ENCODE data around the gene ZBTB16. TPM values are rescaled to one million over a fixed set of nuclear protein-coding genes. Genes with fewer than 3 reads are reported as not detected.

Gene ZBTB16
- total RNA-seq, 1 donor from 2014 or later, result not detected

- H3K4me1 Mint-ChIP-seq, result peaks cover 39% of the 10 kb centered on the region
Measured at GRCh38 chr11:114284021-114284420, 224.5 kb downstream of the ZBTB16 start.

GRCh38 chr11:114284914-114285313 lies 225.4 kb downstream of the ZBTB16 start:
- no peak for DNase-seq (ENCODE audit: low spot score in 2 of 2, unreplicated experiment in 2 of 2)
- H3K4me1 Mint-ChIP-seq, result peaks cover 41% of the 10 kb centered on the region
- no peaks in the 10 kb centered on the region for H3K36me3 Mint-ChIP-seq
- H3K27ac Mint-ChIP-seq, result no peak overlapping the region
- TF ChIP-seq CTCF (IDR thresholded peaks at IDR 0.05; ENCODE audit: unreplicated experiment), result no peak
- no peak overlapping the region for H3K4me3 Mint-ChIP-seq
- H3K9me3 Mint-ChIP-seq, result no peaks in the 10 kb centered on the region
- peaks cover under 1% of the 10 kb centered on the region for H3K27me3 Mint-ChIP-seq (ENCODE audit: low read depth)

More at GRCh38 chr11:114284021-114284420, 224.5 kb downstream of the ZBTB16 start:
- no peak for DNase-seq (ENCODE audit: low spot score in 2 of 2, unreplicated experiment in 2 of 2)
- Mint-ChIP-seq H3K27me3 (ENCODE audit: low read depth) (peaks cover 9% of the 10 kb centered on the region), H3K27ac (no peak overlapping the region), H3K9me3 (no peaks in the 10 kb centered on the region), H3K4me3 (no peak overlapping the region), H3K36me3 (no peaks in the 10 kb centered on the region)
- TF ChIP-seq CTCF (IDR thresholded peaks at IDR 0.05; ENCODE audit: unreplicated experiment), result no peak

GRCh38 chr11:114285599-114285998 lies 226.1 kb downstream of the ZBTB16 start:
- no peak for DNase-seq (ENCODE audit: low spot score in 2 of 2, unreplicated experiment in 2 of 2)
- Mint-ChIP-seq H3K36me3 (no peaks in the 10 kb centered on the region), H3K9me3 (peaks cover 5% of the 10 kb centered on the region), H3K27me3 (ENCODE audit: low read depth) (no peaks in the 10 kb centered on the region), H3K4me3 (no peak overlapping the region), H3K27ac (no peak overlapping the region), H3K4me1 (peaks cover 41% of the 10 kb centered on the region)
- TF ChIP-seq CTCF (IDR thresholded peaks at IDR 0.05; ENCODE audit: unreplicated experiment), result no peak

- H3K4me1 Mint-ChIP-seq, result peaks cover 35% of the 10 kb centered on the region
- H3K36me3 Mint-ChIP-seq, result no peaks in the 10 kb centered on the region
- H3K9me3 Mint-ChIP-seq, result peaks cover 12% of the 10 kb centered on the region
- H3K27me3 Mint-ChIP-seq (ENCODE audit: low read depth), result no peaks in the 10 kb centered on the region
- TF ChIP-seq CTCF (IDR thresholded peaks at IDR 0.05; ENCODE audit: unreplicated experiment), result no peak
- H3K4me3 Mint-ChIP-seq, result no peak overlapping the region
- H3K27ac Mint-ChIP-seq, result no peak overlapping the region
- DNase-seq (ENCODE audit: low spot score in 2 of 2, unreplicated experiment in 2 of 2), result no peak
Measured at GRCh38 chr11:114286229-114286628, 226.7 kb downstream of the ZBTB16 start.

- DNase-seq (ENCODE audit: low spot score in 2 of 2, unreplicated experiment in 2 of 2), result no peak
- Mint-ChIP-seq H3K4me1 (peaks cover 31% of the 10 kb centered on the region), H3K27ac (no peak overlapping the region), H3K4me3 (no peak overlapping the region), H3K36me3 (no peaks in the 10 kb centered on the region), H3K9me3 (peaks cover 14% of the 10 kb centered on the region), H3K27me3 (ENCODE audit: low read depth) (no peaks in the 10 kb centered on the region)
- no peak for TF ChIP-seq CTCF (IDR thresholded peaks at IDR 0.05; ENCODE audit: unreplicated experiment)
Measured at GRCh38 chr11:114287154-114287553, 227.6 kb downstream of the ZBTB16 start.

- Mint-ChIP-seq H3K36me3 (no peaks in the 10 kb centered on the region), H3K27ac (no peak overlapping the region), H3K27me3 (ENCODE audit: low read depth) (no peaks in the 10 kb centered on the region), H3K4me3 (no peak overlapping the region), H3K9me3 (peaks cover 14% of the 10 kb centered on the region), H3K4me1 (peaks cover 32% of the 10 kb centered on the region)
- DNase-seq (ENCODE audit: low spot score in 2 of 2, unreplicated experiment in 2 of 2), result no peak
- no peak for TF ChIP-seq CTCF (IDR thresholded peaks at IDR 0.05; ENCODE audit: unreplicated experiment)
Measured at GRCh38 chr11:114288136-114288535, 228.6 kb downstream of the ZBTB16 start.

Measured in mesothelial cell of epicardium (in vitro differentiated cells).